Panc1 (cell line): ENCODE results near the gene LGALS1.

Source experiments
- CTCF ChIP-seq: fragments of 450-650 bp; IDR thresholded peaks from 2 replicates; pipeline ENCODE4 v1.5.1; 2017; ENCODE audit warnings: mild to moderate bottlenecking
- POLR2AphosphoS5 ChIP-seq: IDR thresholded peaks from 2 replicates; pipeline ENCODE4 v1.6.1; 2012; ENCODE audit warnings: mild to moderate bottlenecking, low read depth, low read length, moderate library complexity
- TF ChIP-seq, protein P1 (sequence below), 2 experiments: IDR thresholded peaks; 2 replicates each; pipeline ENCODE4 v1.6.1; 2011 to 2012; ENCODE audit warnings: low read depth in 2 of 2, control low read depth in 1 of 2, low read length in 1 of 2, mild to moderate bottlenecking in 1 of 2, moderate library complexity in 1 of 2; ENCODE audit not compliant: insufficient read depth in 1 of 2

DNA sequence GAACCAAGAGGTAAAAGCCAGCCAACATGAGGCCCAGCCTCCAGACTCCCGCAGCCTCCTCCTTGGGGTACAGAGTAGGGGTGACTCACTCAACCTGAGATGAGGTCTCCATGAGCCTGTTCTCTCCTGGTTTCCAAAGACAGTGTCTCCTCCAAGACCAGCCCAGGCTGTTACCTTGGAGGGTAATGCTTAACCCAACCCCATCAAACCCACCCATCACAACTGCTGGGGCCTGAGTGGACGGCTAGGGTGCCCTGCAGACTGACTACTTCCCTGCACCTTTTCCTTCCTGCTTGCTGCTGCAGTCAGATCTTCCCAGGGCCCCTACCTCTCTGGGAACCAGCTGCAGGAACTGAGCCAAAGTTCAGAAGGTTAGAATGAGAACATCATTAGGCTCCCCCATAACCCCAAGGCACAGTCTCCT lies 5.6 kb downstream of the LGALS1 start:
- TF ChIP-seq POLR2AphosphoS5 = no peak
- no peak for TF ChIP-seq CTCF
- TF ChIP-seq, protein P1, sequence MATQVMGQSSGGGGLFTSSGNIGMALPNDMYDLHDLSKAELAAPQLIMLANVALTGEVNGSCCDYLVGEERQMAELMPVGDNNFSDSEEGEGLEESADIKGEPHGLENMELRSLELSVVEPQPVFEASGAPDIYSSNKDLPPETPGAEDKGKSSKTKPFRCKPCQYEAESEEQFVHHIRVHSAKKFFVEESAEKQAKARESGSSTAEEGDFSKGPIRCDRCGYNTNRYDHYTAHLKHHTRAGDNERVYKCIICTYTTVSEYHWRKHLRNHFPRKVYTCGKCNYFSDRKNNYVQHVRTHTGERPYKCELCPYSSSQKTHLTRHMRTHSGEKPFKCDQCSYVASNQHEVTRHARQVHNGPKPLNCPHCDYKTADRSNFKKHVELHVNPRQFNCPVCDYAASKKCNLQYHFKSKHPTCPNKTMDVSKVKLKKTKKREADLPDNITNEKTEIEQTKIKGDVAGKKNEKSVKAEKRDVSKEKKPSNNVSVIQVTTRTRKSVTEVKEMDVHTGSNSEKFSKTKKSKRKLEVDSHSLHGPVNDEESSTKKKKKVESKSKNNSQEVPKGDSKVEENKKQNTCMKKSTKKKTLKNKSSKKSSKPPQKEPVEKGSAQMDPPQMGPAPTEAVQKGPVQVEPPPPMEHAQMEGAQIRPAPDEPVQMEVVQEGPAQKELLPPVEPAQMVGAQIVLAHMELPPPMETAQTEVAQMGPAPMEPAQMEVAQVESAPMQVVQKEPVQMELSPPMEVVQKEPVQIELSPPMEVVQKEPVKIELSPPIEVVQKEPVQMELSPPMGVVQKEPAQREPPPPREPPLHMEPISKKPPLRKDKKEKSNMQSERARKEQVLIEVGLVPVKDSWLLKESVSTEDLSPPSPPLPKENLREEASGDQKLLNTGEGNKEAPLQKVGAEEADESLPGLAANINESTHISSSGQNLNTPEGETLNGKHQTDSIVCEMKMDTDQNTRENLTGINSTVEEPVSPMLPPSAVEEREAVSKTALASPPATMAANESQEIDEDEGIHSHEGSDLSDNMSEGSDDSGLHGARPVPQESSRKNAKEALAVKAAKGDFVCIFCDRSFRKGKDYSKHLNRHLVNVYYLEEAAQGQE (IDR thresholded peaks at IDR 0.05; ENCODE audit: insufficient read depth in 1 of 2, low read depth in 2 of 2, low read length in 1 of 2) = no peak
